ENCODE results near the gene SLIT3. TPM values are rescaled to one million over a fixed set of nuclear protein-coding genes. Genes with fewer than 3 reads are reported as not detected.

The SLIT3 gene
- total RNA-seq, 1 experiment from 2014 or later: 0.92 TPM

DNA sequence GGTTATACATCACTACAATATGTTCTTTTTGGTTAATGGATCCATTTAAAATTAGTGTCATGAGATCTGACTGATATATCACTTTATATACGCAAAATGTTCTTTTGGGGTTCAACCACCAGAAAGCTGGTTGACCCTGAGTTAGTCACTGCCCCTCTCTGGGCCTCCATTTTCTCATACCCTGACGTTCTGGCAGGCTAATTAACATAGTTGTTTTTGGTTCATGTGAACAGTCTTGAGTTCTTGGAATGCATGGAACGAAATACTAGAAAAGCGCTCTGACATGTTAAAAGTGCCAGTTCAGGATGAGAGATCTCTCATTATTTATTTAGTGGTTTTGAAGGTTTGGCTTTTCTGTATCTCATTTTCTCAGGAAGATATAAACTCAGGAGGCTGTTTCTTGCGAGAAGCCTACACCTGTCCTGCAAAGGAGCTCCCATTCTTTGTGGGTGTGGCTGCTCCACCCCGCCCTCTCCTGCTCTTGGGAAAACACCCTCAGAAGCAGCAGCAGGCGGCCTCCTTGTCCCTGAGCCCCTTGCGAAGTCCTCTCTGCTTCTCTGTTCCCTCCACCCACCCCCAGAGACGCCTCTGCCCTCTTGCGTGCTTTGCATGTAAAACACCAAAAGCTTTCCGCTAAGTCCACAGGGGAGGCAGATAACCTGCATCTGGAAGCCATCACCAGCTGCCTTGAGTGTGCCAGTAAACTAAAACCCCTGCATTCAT lies 419.4 kb downstream of the SLIT3 start:
- no peaks in the 10 kb centered on the region for H3K9me3 ChIP-seq (ENCODE audit: control insufficient read depth, low read depth, low read length)
- no peak overlapping the region; a peak in 1 of 7 replicates for H3K27ac Mint-ChIP-seq
- H3K79me1 ChIP-seq (ENCODE audit: insufficient read depth, low read depth, low read length, poor library complexity, severe bottlenecking): no peaks in the 10 kb centered on the region
- no peak overlapping the region for H3K14ac ChIP-seq (ENCODE audit: insufficient read depth, low read length)
- no peak overlapping the region for H2BK20ac ChIP-seq (ENCODE audit: low read depth, low read length, poor library complexity, severe bottlenecking)
- H4K5ac ChIP-seq (ENCODE audit: insufficient read length, low read depth, low read length): no peak overlapping the region
- no peak overlapping the region for H2AFZ ChIP-seq (ENCODE audit: low read length)
- no peak overlapping the region for H3K56ac ChIP-seq (ENCODE audit: insufficient read length, low read depth, low read length)
- no peak overlapping the region for H3K4me3 Mint-ChIP-seq
- no peak overlapping the region for H3K27ac ChIP-seq (ENCODE audit: insufficient read length, low read depth, low read length)
- H3K4me2 ChIP-seq (ENCODE audit: insufficient read depth, insufficient read length, low read length): no peak overlapping the region
- no peaks in the 10 kb centered on the region for H4K20me1 ChIP-seq (ENCODE audit: control insufficient read depth, insufficient read depth, insufficient read length)
- H2BK12ac ChIP-seq (ENCODE audit: insufficient read length, low read depth, low read length): no peak overlapping the region
- H3K4me1 Mint-ChIP-seq: peaks cover 29 to 37% of the 10 kb centered on the region in 2 experiments
- no peak overlapping the region for H3K23ac ChIP-seq (ENCODE audit: insufficient read length, low read depth, low read length)
- no peaks in the 10 kb centered on the region for H3K9me3 Mint-ChIP-seq
- no peak overlapping the region for H4K91ac ChIP-seq (ENCODE audit: insufficient read length, low read depth, low read length)
- H3K79me2 ChIP-seq (ENCODE audit: insufficient read depth, low read length): no peaks in the 10 kb centered on the region
- H2BK5ac ChIP-seq (ENCODE audit: insufficient read length, low read length): no peak overlapping the region
- H2AK5ac ChIP-seq (ENCODE audit: insufficient read length, low read length): no peak overlapping the region
- H3K4ac ChIP-seq (ENCODE audit: low read depth, low read length): no peak overlapping the region
- H3K23me2 ChIP-seq (ENCODE audit: insufficient read length, low read depth, low read length, poor library complexity, severe bottlenecking): no peaks in the 10 kb centered on the region
- H4K8ac ChIP-seq (replicated peaks; ENCODE audit: insufficient read length, low read depth, low read length): no peak overlapping the region
- no peak overlapping the region for H2BK15ac ChIP-seq (ENCODE audit: low read depth, low read length)
- peaks cover 28% of the 10 kb centered on the region for H3K27me3 Mint-ChIP-seq (ENCODE audit: low read depth)
- TF ChIP-seq, protein P1, sequence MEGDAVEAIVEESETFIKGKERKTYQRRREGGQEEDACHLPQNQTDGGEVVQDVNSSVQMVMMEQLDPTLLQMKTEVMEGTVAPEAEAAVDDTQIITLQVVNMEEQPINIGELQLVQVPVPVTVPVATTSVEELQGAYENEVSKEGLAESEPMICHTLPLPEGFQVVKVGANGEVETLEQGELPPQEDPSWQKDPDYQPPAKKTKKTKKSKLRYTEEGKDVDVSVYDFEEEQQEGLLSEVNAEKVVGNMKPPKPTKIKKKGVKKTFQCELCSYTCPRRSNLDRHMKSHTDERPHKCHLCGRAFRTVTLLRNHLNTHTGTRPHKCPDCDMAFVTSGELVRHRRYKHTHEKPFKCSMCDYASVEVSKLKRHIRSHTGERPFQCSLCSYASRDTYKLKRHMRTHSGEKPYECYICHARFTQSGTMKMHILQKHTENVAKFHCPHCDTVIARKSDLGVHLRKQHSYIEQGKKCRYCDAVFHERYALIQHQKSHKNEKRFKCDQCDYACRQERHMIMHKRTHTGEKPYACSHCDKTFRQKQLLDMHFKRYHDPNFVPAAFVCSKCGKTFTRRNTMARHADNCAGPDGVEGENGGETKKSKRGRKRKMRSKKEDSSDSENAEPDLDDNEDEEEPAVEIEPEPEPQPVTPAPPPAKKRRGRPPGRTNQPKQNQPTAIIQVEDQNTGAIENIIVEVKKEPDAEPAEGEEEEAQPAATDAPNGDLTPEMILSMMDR (conservative IDR thresholded peaks at IDR 0.05): peak; percentile 58
- peak; percentile 88 for DNase-seq
- H3K4me1 ChIP-seq (ENCODE audit: insufficient read depth, low read length): no peaks in the 10 kb centered on the region; the same call in 1 of the 2 replicates
- H3K36me3 Mint-ChIP-seq (ENCODE audit: insufficient read depth in 1 of 3, low read depth in 3 of 3): no peaks in the 10 kb centered on the region
- H3K27me3 ChIP-seq (ENCODE audit: insufficient read depth, low read length): no peaks in the 10 kb centered on the region
- H2BK120ac ChIP-seq (ENCODE audit: low read depth, low read length, poor library complexity, severe bottlenecking): no peak overlapping the region
- no peak overlapping the region for H3K9ac ChIP-seq (ENCODE audit: extremely low read depth, insufficient read length, low read length)
- no peak overlapping the region for H3K18ac ChIP-seq (ENCODE audit: insufficient read length, low read depth, low read length)
- no peak overlapping the region for H3T11ph ChIP-seq (ENCODE audit: low read length)
- WGBS (ENCODE audit: extremely low coverage, insufficient read length, low lambda C conversion rate): no CpG with 5 or more reads among the region's 11 CpGs
